Small intestine (tissue), 7 donors: ENCODE measurements around the gene KIF21B. TPM values are rescaled to one million over a fixed set of nuclear protein-coding genes. Genes with fewer than 3 reads are reported as not detected.

Experiments
- DNase-seq, 2 donors: peaks; one replicate each; pipeline versions ENCODE4 v3.0.0 to v3.0.0-alpha.2; 2013
- FAIRE-seq: peaks from 2 replicates; lab custom pipeline; 2012; peaks lifted over from hg19 to GRCh38; lab: Jason Lieb, UNC
- H3K27ac ChIP-seq, 3 donors: one replicate each; pipeline ENCODE4 v1.5.1; 2013; ENCODE audit warnings: low read length in 2 of 3, mild to moderate bottlenecking in 2 of 3, control low read depth in 1 of 3, inconsistent platforms in 1 of 3, low read depth in 1 of 3, moderate library complexity in 1 of 3
- H3K27me3 ChIP-seq, 3 donors: one replicate each; pipeline ENCODE4 v1.6.1; 2013; ENCODE audit warnings: low read length in 3 of 3, inconsistent platforms in 1 of 3; ENCODE audit not compliant: control insufficient read depth in 3 of 3, insufficient read depth in 3 of 3
- H3K36me3 ChIP-seq, 3 donors: one replicate each; pipeline ENCODE4 v1.6.1; 2013; ENCODE audit warnings: low read length in 3 of 3, inconsistent platforms in 1 of 3, low read depth in 1 of 3, mild to moderate bottlenecking in 1 of 3, moderate library complexity in 1 of 3; ENCODE audit not compliant: control insufficient read depth in 3 of 3, insufficient read depth in 2 of 3
- H3K4me1 ChIP-seq, 3 donors: one replicate each; pipeline ENCODE4 v1.6.1; 2013; ENCODE audit warnings: low read length in 2 of 3, inconsistent platforms in 1 of 3, low read depth in 1 of 3, mild to moderate bottlenecking in 1 of 3, moderate library complexity in 1 of 3; ENCODE audit not compliant: control insufficient read depth in 3 of 3, insufficient read depth in 2 of 3
- H3K4me3 ChIP-seq, 3 donors: one replicate each; pipeline ENCODE4 v1.5.1; 2013; ENCODE audit warnings: low read length in 3 of 3, control low read depth in 1 of 3, inconsistent platforms in 1 of 3, low read depth in 1 of 3, mild to moderate bottlenecking in 1 of 3, moderate library complexity in 1 of 3
- H3K9me3 ChIP-seq, 2 donors: one replicate each; pipeline ENCODE4 v1.6.1; 2013; ENCODE audit warnings: low read depth in 1 of 2, low read length in 1 of 2; ENCODE audit not compliant: control insufficient read depth in 2 of 2, insufficient read depth in 1 of 2
- WGBS, 3 donors: extraction: QIAGEN DNeasy Blood & Tissue Kit; methylation state at CpG; one replicate each; pipeline ENCODE4 v1.1.7; 2013; 5-methylcytosine and 5-hydroxymethylcytosine counted together
- polyA plus RNA-seq, 4 donors: library from polyadenylated mRNA; stranded (reverse) in 3 of 4; unstranded in 1 of 4; fragments of 200-250 nt in 3 of 4; fragments of 120-200 nt in 1 of 4; gene quantifications; one replicate each; pipeline versions ENCODE4 v1.2.1 to v1.2.3, GENCODE V29; 2013
- donor health status: healthy with polysubstance abuse.
- donor health status: control.
- donor health status: control.
- donor health status: Bipolar disorder and iron deficiency.
- donor health status: healthy.

KIF21B gene
- polyA plus RNA-seq, 4 donors: 0.89 to 12.9 (median 1.8) TPM

GRCh38 chr1:200981278-200981677 is 42.2 kb downstream of the KIF21B start:
- Histone ChIP-seq H3K36me3 (peaks cover 0 to 6% (median 4%) of the 10 kb centered on the region in 3 donors), H3K4me1 (no peaks in the 10 kb centered on the region), H3K27me3 (no peaks in the 10 kb centered on the region), H3K27ac (no peak overlapping the region), H3K4me3 (no peak overlapping the region), H3K9me3 (peaks cover 0 to 11% of the 10 kb centered on the region in 2 donors)
- FAIRE-seq (no peak), DNase-seq (no peak)
- 91 to 92% (median 91%) methylated on average over 4 of the region's 4 CpGs for WGBS, 3 donors

- H3K36me3 ChIP-seq: peaks cover 0 to 6% (median 4%) of the 10 kb centered on the region in 3 donors
- DNase-seq (no peak), FAIRE-seq (no peak)
- 94 to 96% (median 95%) methylated on average over 10 of the region's 10 CpGs for WGBS, 3 donors
- peaks cover 0 to 11% of the 10 kb centered on the region in 2 donors for H3K9me3 ChIP-seq
- no peaks in the 10 kb centered on the region for H3K27me3 ChIP-seq
- H3K4me1 ChIP-seq: no peaks in the 10 kb centered on the region
- no peak overlapping the region for H3K27ac ChIP-seq
- H3K4me3 ChIP-seq: no peak overlapping the region
These were observed 42.6 kb downstream of the KIF21B start for GRCh38 chr1:200980873-200981272.

- DNase-seq: no peak
- Histone ChIP-seq H3K36me3 (peaks cover 0 to 6% (median 4%) of the 10 kb centered on the region in 3 donors), H3K4me3 (no peak overlapping the region), H3K9me3 (peaks cover 0 to 11% of the 10 kb centered on the region in 2 donors), H3K27ac (no peak overlapping the region), H3K4me1 (no peaks in the 10 kb centered on the region), H3K27me3 (no peaks in the 10 kb centered on the region)
- 91 to 98% (median 97%) methylated on average over 2 of the region's 2 CpGs for WGBS, 3 donors
- FAIRE-seq: no peak
These were observed 43.1 kb downstream of the KIF21B start for GRCh38 chr1:200980452-200980772.

GRCh38 chr1:200979574-200980451 is 43.7 kb downstream of the KIF21B start:
- Histone ChIP-seq H3K27ac (no peak overlapping the region), H3K9me3 (peaks cover 0 to 11% of the 10 kb centered on the region in 2 donors), H3K4me3 (no peak overlapping the region), H3K27me3 (no peaks in the 10 kb centered on the region), H3K36me3 (peaks cover 0 to 4% (median 2%) of the 10 kb centered on the region in 3 donors), H3K4me1 (no peaks in the 10 kb centered on the region)
- FAIRE-seq: no peak
- WGBS, 3 donors: 87 to 88% (median 88%) methylated on average over 13 of the region's 13 CpGs
- peak in 1 of 2 donors; percentile 50 for DNase-seq

GRCh38 chr1:200977071-200977754 is 46.3 kb downstream of the KIF21B start:
- H3K27ac ChIP-seq: no peak overlapping the region

GRCh38 chr1:200976634-200977033 is 46.9 kb downstream of the KIF21B start:
- no peaks in the 10 kb centered on the region for H3K27me3 ChIP-seq
- H3K9me3 ChIP-seq: peaks cover 0 to 11% of the 10 kb centered on the region in 2 donors
- WGBS, 3 donors: 94 to 95% (median 94%) methylated on average over 8 of the region's 8 CpGs
- no peak for DNase-seq
- no peak overlapping the region for H3K27ac ChIP-seq
- peaks cover 0 to 15% (median 0%) of the 10 kb centered on the region in 3 donors for H3K4me1 ChIP-seq
- H3K4me3 ChIP-seq: no peak overlapping the region
- no peak for FAIRE-seq
- H3K36me3 ChIP-seq: peaks cover 0 to 4% (median 2%) of the 10 kb centered on the region in 3 donors

More at GRCh38 chr1:200977071-200977754, 46.3 kb downstream of the KIF21B start:
- H3K4me1 ChIP-seq: peaks cover 0 to 11% (median 0%) of the 10 kb centered on the region in 3 donors
- H3K4me3 ChIP-seq: no peak overlapping the region
- no peaks in the 10 kb centered on the region for H3K27me3 ChIP-seq
- whole genome bisulfite sequencing, 3 donors: 93 to 95% (median 94%) methylated on average over 16 of the region's 16 CpGs
- FAIRE-seq (no peak), DNase-seq (no peak)
- H3K36me3 ChIP-seq: peaks cover 0 to 4% (median 2%) of the 10 kb centered on the region in 3 donors
- peaks cover 0 to 11% of the 10 kb centered on the region in 2 donors for H3K9me3 ChIP-seq

- Histone ChIP-seq H3K27ac (no peak overlapping the region), H3K4me1 (peaks cover 0 to 23% (median 0%) of the 10 kb centered on the region in 3 donors), H3K27me3 (no peaks in the 10 kb centered on the region), H3K36me3 (peaks cover 0 to 4% (median under 1%) of the 10 kb centered on the region in 3 donors), H3K4me3 (no peak overlapping the region), H3K9me3 (peaks cover 0 to 11% of the 10 kb centered on the region in 2 donors)
- FAIRE-seq (no peak), DNase-seq (no peak)
- 94 to 95% (median 95%) methylated on average over 13 of the region's 13 CpGs for WGBS, 3 donors
These were observed 48.1 kb downstream of the KIF21B start for GRCh38 chr1:200975458-200975857.

GRCh38 chr1:200974711-200975110 is 48.8 kb downstream of the KIF21B start:
- FAIRE-seq (no peak), DNase-seq (peak in 1 of 2 donors; percentile 38)
- H3K9me3 ChIP-seq: peaks cover 0 to 4% of the 10 kb centered on the region in 2 donors
- H3K4me3 ChIP-seq: no peak overlapping the region
- 20 to 74% (median 45%) methylated on average over 11 to 12 of the region's 12 CpGs for whole genome bisulfite sequencing, 3 donors
- H3K36me3 ChIP-seq: peaks cover 0 to 4% (median 0%) of the 10 kb centered on the region in 3 donors
- no peak overlapping the region for H3K27ac ChIP-seq
- H3K27me3 ChIP-seq: no peaks in the 10 kb centered on the region
- H3K4me1 ChIP-seq: peaks cover 0 to 27% (median 0%) of the 10 kb centered on the region in 3 donors
